K562 (cell line): ENCODE results near the gene INPP5D. TPM values are rescaled to one million over a fixed set of nuclear protein-coding genes. Genes with fewer than 3 reads are reported as not detected.

ENCODE experiments used
- ADNP ChIP-seq: fragments of 200-800 bp; sonication (Bioruptor generic); IDR thresholded peaks from 2 replicates; pipeline ENCODE4 v1.6.1; 2016; ENCODE audit warnings: missing genetic modification characterization, missing compliant biosample characterization
- ATF1 ChIP-seq, 2 experiments: fragments of 450-650 bp in 1 of 2; IDR thresholded peaks; 2 replicates each; pipeline ENCODE4 v1.6.1; 2016; ENCODE audit warnings: missing compliant biosample characterization in 1 of 2, missing genetic modification characterization in 1 of 2
- CBFA2T3 ChIP-seq: fragments of 450-650 bp; IDR thresholded peaks from 2 replicates; pipeline ENCODE4 v1.6.1; 2017
- CHCHD3 ChIP-seq: fragments of 250-450 bp; sonication (Bioruptor Pico); IDR thresholded peaks from 2 replicates; pipeline ENCODE4 v2.1.2; 2022; ENCODE audit warnings: mild to moderate bottlenecking
- DMBX1 ChIP-seq: fragments of 250-450 bp; sonication (Bioruptor Pico); IDR thresholded peaks from 2 replicates; pipeline ENCODE4 v1.8.0; 2022; ENCODE audit warnings: inconsistent platforms, mild to moderate bottlenecking, moderate library complexity, borderline replicate concordance
- FOXP1 ChIP-seq: sonication (generic); formaldehyde crosslinking; IDR thresholded peaks from 2 replicates; pipeline ENCODE4 v1.8.0; 2022; ENCODE audit warnings: mild to moderate bottlenecking, missing genetic modification reagents
- GMEB1 ChIP-seq: fragments of 250-450 bp; sonication (Bioruptor Pico); IDR thresholded peaks from 2 replicates; pipeline ENCODE4 v1.4.0; 2020; ENCODE audit warnings: mild to moderate bottlenecking
- JUN ChIP-seq, 2 experiments: sonication (generic) in 1 of 2; formaldehyde crosslinking in 1 of 2; IDR thresholded peaks; 2 replicates each; pipeline versions ENCODE4 v1.6.1 to v1.8.0; 2012 to 2022; ENCODE audit warnings: borderline replicate concordance in 2 of 2, mild to moderate bottlenecking in 2 of 2, improper control_type of control experiment in 1 of 2, low read depth in 1 of 2, low read length in 1 of 2, missing genetic modification reagents in 1 of 2
- NCOA4 ChIP-seq: fragments of 450-650 bp; IDR thresholded peaks from 2 replicates; pipeline ENCODE4 v1.6.1; 2018; ENCODE audit warnings: mild to moderate bottlenecking; ENCODE audit not compliant: partially characterized antibody
- NFRKB ChIP-seq: fragments of 450-650 bp; IDR thresholded peaks from 2 replicates; pipeline ENCODE4 v1.6.1; 2016; ENCODE audit warnings: low read depth
- PBX2 ChIP-seq, 2 experiments: IDR thresholded peaks in 1 of 2; conservative IDR thresholded peaks in 1 of 2; 2 replicates each; pipeline ENCODE4 v1.6.1; 2016; ENCODE audit warnings: low read depth in 2 of 2, mild to moderate bottlenecking in 1 of 2, missing compliant biosample characterization in 1 of 2, missing genetic modification characterization in 1 of 2, moderate library complexity in 1 of 2
- POLR2AphosphoS5 ChIP-seq: IDR thresholded peaks from 2 replicates; pipeline ENCODE4 v1.6.1; 2011; ENCODE audit warnings: mild to moderate bottlenecking, low read depth, low read length, moderate library complexity; ENCODE audit not compliant: control insufficient read depth, insufficient read depth
- STAT5A ChIP-seq: IDR thresholded peaks from 2 replicates; pipeline ENCODE4 v1.6.1; 2012; ENCODE audit warnings: low read length, inconsistent platforms, borderline replicate concordance
- TAF1 ChIP-seq: IDR thresholded peaks from 2 replicates; pipeline ENCODE4 v1.6.1; 2011; ENCODE audit warnings: mild to moderate bottlenecking, low read length, moderate library complexity; ENCODE audit not compliant: insufficient read depth, control insufficient read depth, severe bottlenecking; ENCODE audit errors: extremely low read depth
- TEAD1 ChIP-seq, 2 experiments: fragments of 450-650 bp in 1 of 2; sonication (generic) in 1 of 2; formaldehyde crosslinking; IDR thresholded peaks; 2 replicates each; pipeline versions ENCODE4 v1.4.0 to v1.8.0; 2020 to 2022; ENCODE audit warnings: mild to moderate bottlenecking in 2 of 2, missing genetic modification reagents in 1 of 2
- ZNF395 ChIP-seq: fragments of 200-800 bp; sonication (Bioruptor generic); IDR thresholded peaks from 2 replicates; pipeline ENCODE4 v1.6.1; 2017; ENCODE audit warnings: missing genetic modification characterization, missing compliant biosample characterization
- ZNF584 ChIP-seq: fragments of 200-800 bp; sonication (Bioruptor generic); IDR thresholded peaks from 2 replicates; pipeline ENCODE4 v1.6.1; 2016; ENCODE audit warnings: low read depth, mild to moderate bottlenecking, missing genetic modification characterization, missing compliant biosample characterization
- polyA plus RNA-seq, 8 experiments: library from polyadenylated mRNA; depleted of rRNA in 4 of 8; stranded (reverse) in 5 of 8; unstranded in 3 of 8; fragments of >200 nt; fragmentation: Nextera tagmentation in 2 of 8; fragmentation: Illumina TruSeq in 1 of 8; extraction: Ambion mirVana in 2 of 8; extraction: Trizol in 1 of 8; gene quantifications; 2 replicates each; pipeline versions ENCODE4 v1.2.1 to v1.2.3, GENCODE V29; 2011 to 2014; ENCODE audit warnings: inconsistent platforms in 1 of 8, missing spikeins in 1 of 8
- total RNA-seq, 7 experiments: library from RNA; depleted of rRNA in 6 of 7; stranded (reverse); fragments of >200 nt in 6 of 7; fragmentation: Illumina TruSeq in 2 of 7; extraction: Trizol in 2 of 7; gene quantifications; 2 replicates each; pipeline versions ENCODE4 v1.2.1 to v1.2.3, GENCODE V29; 2011 to 2021; ENCODE audit warnings: low replicate concordance in 1 of 7
- TF ChIP-seq, protein P1 (sequence below): fragments of 150-350 bp; conservative IDR thresholded peaks from 2 replicates; pipeline ENCODE4 v1.6.1; 2014; ENCODE audit warnings: low read length

INPP5D gene
- total and polyA plus RNA-seq, 9 of the 15 experiments (the other 6 are each of a cell fraction or from before 2014, with no cell fraction given), result 0.55 to 6.2 (median 2.2) TPM

DNA sequence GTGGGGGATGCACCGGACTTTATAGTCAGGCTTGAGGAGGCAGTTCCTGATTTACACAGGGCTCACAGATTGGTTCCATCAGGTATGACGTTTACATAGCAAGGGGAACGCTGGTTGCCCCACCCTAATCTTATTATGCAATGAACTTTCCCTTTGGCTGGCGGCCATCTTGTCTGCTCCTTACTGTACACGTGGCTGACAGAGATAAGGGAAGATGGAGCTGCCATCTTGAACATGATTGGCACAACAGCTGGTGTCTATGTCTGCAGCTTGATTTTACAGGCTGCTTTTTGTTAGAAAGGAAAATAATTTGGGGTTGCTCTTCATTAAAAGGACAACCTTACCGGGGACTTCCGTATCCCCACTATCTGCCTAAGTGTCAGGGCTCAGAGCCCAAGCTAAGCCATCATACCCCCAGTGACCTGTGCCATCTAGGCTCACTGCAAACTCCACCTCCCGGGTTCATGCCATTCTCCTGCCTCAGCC, 157.8 kb downstream of the INPP5D start (continued):
- TF ChIP-seq NFRKB, result peak; percentile 78
- TF ChIP-seq GMEB1 (CRISPR knock-in tag), result 0 out of 2 replicates have a peak, but pooled peaks have one; percentile 19
- TF ChIP-seq JUN (IDR thresholded peaks at IDR 0.05; ENCODE audit: borderline replicate concordance, low read depth, low read length), result no peak
- no peak for TF ChIP-seq JUN (CRISPR knock-in tag; IDR thresholded peaks at IDR 0.05; ENCODE audit: borderline replicate concordance)
- peak; percentile 86 for TF ChIP-seq CBFA2T3
- no peak for TF ChIP-seq CHCHD3 (CRISPR knock-in tag)
- no peak for TF ChIP-seq ATF1 (CRISPR knock-in tag; IDR thresholded peaks at IDR 0.05)
- peak; percentile 64 for TF ChIP-seq ATF1 (tag; IDR thresholded peaks at IDR 0.05)
- TF ChIP-seq POLR2AphosphoS5, result peak; percentile 59; the same call in 1 of the 2 replicates
- peak; percentile 94 for TF ChIP-seq ZNF395 (CRISPR knock-in tag)
- no peak for TF ChIP-seq ADNP (tag)
- TF ChIP-seq PBX2 (CRISPR knock-in tag; IDR thresholded peaks at IDR 0.05; ENCODE audit: low read depth), result no peak
- TF ChIP-seq PBX2 (tag; conservative IDR thresholded peaks at IDR 0.05; ENCODE audit: low read depth), result peak; percentile 79
- TF ChIP-seq TAF1, result no peak
- peak in 1 of 2 experiments; percentile 79; a peak in 2 of 4 replicates for TF ChIP-seq TEAD1 (CRISPR knock-in tag; IDR thresholded peaks at IDR 0.05)
- TF ChIP-seq DMBX1, result peak; percentile 88
- TF ChIP-seq STAT5A, result 0 out of 2 replicates have a peak, but pooled peaks have one; percentile 20
- no peak for TF ChIP-seq FOXP1 (CRISPR knock-in tag)
- no peak for TF ChIP-seq NCOA4
- peak; percentile 88 for TF ChIP-seq ZNF584
- TF ChIP-seq, protein P1, sequence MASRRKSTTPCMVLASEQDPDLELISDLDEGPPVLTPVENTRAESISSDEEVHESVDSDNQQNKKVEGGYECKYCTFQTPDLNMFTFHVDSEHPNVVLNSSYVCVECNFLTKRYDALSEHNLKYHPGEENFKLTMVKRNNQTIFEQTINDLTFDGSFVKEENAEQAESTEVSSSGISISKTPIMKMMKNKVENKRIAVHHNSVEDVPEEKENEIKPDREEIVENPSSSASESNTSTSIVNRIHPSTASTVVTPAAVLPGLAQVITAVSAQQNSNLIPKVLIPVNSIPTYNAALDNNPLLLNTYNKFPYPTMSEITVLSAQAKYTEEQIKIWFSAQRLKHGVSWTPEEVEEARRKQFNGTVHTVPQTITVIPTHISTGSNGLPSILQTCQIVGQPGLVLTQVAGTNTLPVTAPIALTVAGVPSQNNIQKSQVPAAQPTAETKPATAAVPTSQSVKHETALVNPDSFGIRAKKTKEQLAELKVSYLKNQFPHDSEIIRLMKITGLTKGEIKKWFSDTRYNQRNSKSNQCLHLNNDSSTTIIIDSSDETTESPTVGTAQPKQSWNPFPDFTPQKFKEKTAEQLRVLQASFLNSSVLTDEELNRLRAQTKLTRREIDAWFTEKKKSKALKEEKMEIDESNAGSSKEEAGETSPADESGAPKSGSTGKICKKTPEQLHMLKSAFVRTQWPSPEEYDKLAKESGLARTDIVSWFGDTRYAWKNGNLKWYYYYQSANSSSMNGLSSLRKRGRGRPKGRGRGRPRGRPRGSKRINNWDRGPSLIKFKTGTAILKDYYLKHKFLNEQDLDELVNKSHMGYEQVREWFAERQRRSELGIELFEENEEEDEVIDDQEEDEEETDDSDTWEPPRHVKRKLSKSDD, result no peak
